Glutamatergic neuron (in vitro differentiated cells): Measurements from ENCODE around the gene RAPGEF5. TPM values are rescaled to one million over a fixed set of nuclear protein-coding genes. Genes with fewer than 3 reads are reported as not detected.

Experiments
- DNase-seq: peaks from one replicate; pipeline ENCODE4 v3.0.0; 2022
- H3K27ac Mint-ChIP-seq: one replicate; pipeline ENCODE4 v1.8.0; 2020; ENCODE audit warnings: mild to moderate bottlenecking, mixed read lengths, inconsistent platforms; ENCODE audit not compliant: unreplicated experiment
- H3K27me3 Mint-ChIP-seq: one replicate; pipeline ENCODE4 v1.8.0; 2020; ENCODE audit warnings: mild to moderate bottlenecking, moderate library complexity, mixed read lengths, inconsistent platforms; ENCODE audit not compliant: unreplicated experiment
- H3K36me3 Mint-ChIP-seq: one replicate; pipeline ENCODE4 v1.8.0; 2020; ENCODE audit warnings: mild to moderate bottlenecking, mixed read lengths, inconsistent platforms; ENCODE audit not compliant: unreplicated experiment
- H3K4me1 Mint-ChIP-seq: one replicate; pipeline ENCODE4 v1.8.0; 2020; ENCODE audit warnings: mild to moderate bottlenecking, low read depth, mixed read lengths, inconsistent platforms; ENCODE audit not compliant: unreplicated experiment
- H3K4me3 Mint-ChIP-seq: one replicate; pipeline ENCODE4 v1.8.0; 2020; ENCODE audit warnings: mild to moderate bottlenecking, mixed read lengths, inconsistent platforms; ENCODE audit not compliant: unreplicated experiment
- H3K9me3 Mint-ChIP-seq: one replicate; pipeline ENCODE4 v1.8.0; 2020; ENCODE audit warnings: mild to moderate bottlenecking, moderate library complexity, mixed read lengths, inconsistent platforms; ENCODE audit not compliant: unreplicated experiment
- CTCF ChIP-seq: fragments of 200-600 bp; sonication (generic); IDR thresholded peaks from one replicate; pipeline ENCODE4 v1.5.0; 2021; ENCODE audit not compliant: partially characterized antibody, unreplicated experiment
- total RNA-seq: library from RNA; stranded (reverse); fragmentation: NEBNext Ultra II Directional; extraction: Animal tissue kit (Norgen Biotek cat#: 25700); gene quantifications from one replicate; pipeline ENCODE4 v1.2.1, GENCODE V29; 2021; ENCODE audit not compliant: unreplicated experiment

RAPGEF5 gene
- total RNA-seq, 1 donor from 2014 or later, result 169 TPM

GRCh38 chr7:22343071-22343470, 13.9 kb downstream of the RAPGEF5 start:
- no peak overlapping the region for H3K27ac Mint-ChIP-seq
- TF ChIP-seq CTCF, result no peak

GRCh38 chr7:22339725-22340390, 17.1 kb downstream of the RAPGEF5 start:
- TF ChIP-seq CTCF, result no peak
- Mint-ChIP-seq H3K4me1 (peaks cover 4% of the 10 kb centered on the region), H3K4me3 (no peak overlapping the region), H3K27me3 (peaks cover 2% of the 10 kb centered on the region), H3K27ac (no peak overlapping the region), H3K36me3 (peaks cover 7% of the 10 kb centered on the region), H3K9me3 (no peaks in the 10 kb centered on the region)
- no peak for DNase-seq

More at GRCh38 chr7:22343071-22343470, 13.9 kb downstream of the RAPGEF5 start:
- Mint-ChIP-seq H3K36me3 (peaks cover 7% of the 10 kb centered on the region), H3K4me3 (no peak overlapping the region), H3K27me3 (no peaks in the 10 kb centered on the region), H3K4me1 (peaks cover 4% of the 10 kb centered on the region), H3K9me3 (no peaks in the 10 kb centered on the region)
- no peak for DNase-seq

GRCh38 chr7:22338877-22339276, 18.1 kb downstream of the RAPGEF5 start:
- Mint-ChIP-seq H3K27ac (no peak overlapping the region), H3K36me3 (peaks cover 7% of the 10 kb centered on the region), H3K4me3 (no peak overlapping the region), H3K27me3 (peaks cover 2% of the 10 kb centered on the region), H3K4me1 (peaks cover 4% of the 10 kb centered on the region), H3K9me3 (no peaks in the 10 kb centered on the region)
- no peak for TF ChIP-seq CTCF
- DNase-seq, result no peak

GRCh38 chr7:22338411-22338810, 18.5 kb downstream of the RAPGEF5 start:
- Mint-ChIP-seq H3K27me3 (peaks cover 2% of the 10 kb centered on the region), H3K27ac (no peak overlapping the region), H3K4me1 (peaks cover 4% of the 10 kb centered on the region), H3K36me3 (peaks cover 7% of the 10 kb centered on the region), H3K4me3 (no peak overlapping the region), H3K9me3 (no peaks in the 10 kb centered on the region)
- no peak for DNase-seq
- no peak for TF ChIP-seq CTCF

GRCh38 chr7:22333680-22334141, 23.2 kb downstream of the RAPGEF5 start:
- Mint-ChIP-seq H3K4me3 (no peak overlapping the region), H3K27me3 (peaks cover 2% of the 10 kb centered on the region), H3K27ac (no peak overlapping the region), H3K4me1 (peaks cover under 1% of the 10 kb centered on the region), H3K36me3 (no peaks in the 10 kb centered on the region), H3K9me3 (no peaks in the 10 kb centered on the region)
- no peak for DNase-seq
- no peak for TF ChIP-seq CTCF
